Superior temporal gyrus (tissue), 1 donor: Measurements from ENCODE around the gene HSBP1L1.

Experiments
- DNase-seq: peaks from one replicate; pipeline ENCODE4 v3.0.0-alpha.2; 2016; ENCODE audit errors: extremely low spot score

Gene HSBP1L1

DNA sequence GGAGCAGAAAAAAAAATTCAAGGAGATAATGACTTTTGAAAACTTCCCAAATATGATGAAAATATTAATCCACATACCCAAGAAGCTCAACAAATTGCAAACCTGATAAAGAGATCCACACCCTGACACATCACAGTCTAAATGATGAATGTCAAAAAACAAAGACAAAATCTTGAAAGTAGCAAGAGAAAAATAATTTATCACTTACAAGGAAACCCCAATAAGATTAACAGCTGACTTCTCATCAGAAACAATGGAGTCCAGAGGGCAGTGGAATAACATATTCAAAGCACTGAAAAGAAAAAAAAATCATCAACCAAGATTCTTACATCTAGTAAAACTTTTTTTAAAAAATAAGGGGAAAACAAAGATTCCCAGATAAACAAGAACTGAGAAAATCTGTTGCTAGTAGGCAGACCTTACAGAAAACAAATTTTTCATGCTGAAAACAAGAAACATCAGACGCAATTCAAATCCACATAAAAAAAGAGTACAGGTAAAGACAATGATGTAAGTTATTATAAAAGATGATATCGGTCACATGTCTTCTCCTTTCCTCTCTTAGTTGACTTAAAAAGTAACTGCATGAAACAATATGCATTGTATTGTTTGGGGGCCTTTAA lies 34.3 kb upstream of the HSBP1L1 start:
- DNase-seq = no peak

DNA sequence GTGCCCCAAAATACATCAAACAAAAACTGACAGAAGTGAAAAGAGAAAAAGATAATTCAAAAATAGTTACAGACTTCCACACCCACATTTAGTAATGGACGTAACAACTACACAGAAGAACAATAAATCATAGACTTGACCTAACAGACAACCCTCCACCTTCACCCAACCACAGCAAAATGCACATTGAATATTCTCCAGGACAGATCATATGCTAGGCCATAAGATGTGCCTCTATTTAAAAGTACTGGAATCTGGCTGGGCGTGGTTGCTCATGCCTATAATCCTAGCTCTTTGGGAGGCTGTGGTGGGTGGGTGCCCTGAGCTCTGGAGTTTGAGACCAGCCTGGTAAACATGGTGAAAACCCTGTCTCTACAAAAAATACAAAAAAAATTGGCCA lies 33.0 kb upstream of the HSBP1L1 start:
- no peak for DNase-seq

DNA sequence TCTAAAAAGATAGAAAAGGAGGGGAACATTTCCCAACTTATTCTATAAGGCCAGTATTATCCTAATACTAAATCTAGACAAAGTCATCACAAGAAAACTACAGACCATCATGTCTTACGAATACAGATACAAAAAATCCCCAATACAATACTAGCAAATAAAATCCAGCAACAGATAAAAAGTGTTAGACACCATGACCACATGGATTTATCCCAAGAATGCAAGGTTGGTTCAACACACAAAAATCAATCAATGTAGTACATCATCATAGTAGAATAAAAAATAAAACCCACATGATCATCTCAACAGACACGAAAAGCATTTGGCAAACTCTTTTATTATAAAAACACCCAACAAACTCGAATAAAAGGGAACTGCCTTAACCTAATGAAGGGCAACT lies 31.5 kb upstream of the HSBP1L1 start:
- no peak for DNase-seq

DNA sequence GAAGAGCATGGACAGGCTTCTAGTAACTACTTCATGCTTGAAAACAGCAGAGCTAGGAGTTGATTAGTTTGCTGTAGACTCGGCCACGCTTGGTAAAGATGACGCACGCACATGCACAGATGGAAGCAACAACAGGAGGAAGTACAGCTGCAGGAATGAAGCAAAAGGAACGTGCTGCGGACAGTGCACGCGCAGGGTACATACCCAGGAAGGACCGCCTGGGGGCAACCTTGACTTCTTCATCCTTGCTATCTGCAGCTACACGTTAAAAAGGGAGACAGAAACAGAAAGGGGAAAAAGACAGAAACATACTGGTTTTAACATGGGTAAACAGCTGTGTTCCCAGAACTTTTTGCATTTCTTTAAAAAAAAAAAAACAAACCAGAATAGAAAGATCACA lies 30.7 kb upstream of the HSBP1L1 start:
- DNase-seq = no peak

- no peak for DNase-seq
Measured at GRCh38 chr18:79934311-79935097, 29.9 kb upstream of the HSBP1L1 start.

- DNase-seq = no peak
Measured at GRCh38 chr18:79935098-79935480, 29.4 kb upstream of the HSBP1L1 start.

DNA sequence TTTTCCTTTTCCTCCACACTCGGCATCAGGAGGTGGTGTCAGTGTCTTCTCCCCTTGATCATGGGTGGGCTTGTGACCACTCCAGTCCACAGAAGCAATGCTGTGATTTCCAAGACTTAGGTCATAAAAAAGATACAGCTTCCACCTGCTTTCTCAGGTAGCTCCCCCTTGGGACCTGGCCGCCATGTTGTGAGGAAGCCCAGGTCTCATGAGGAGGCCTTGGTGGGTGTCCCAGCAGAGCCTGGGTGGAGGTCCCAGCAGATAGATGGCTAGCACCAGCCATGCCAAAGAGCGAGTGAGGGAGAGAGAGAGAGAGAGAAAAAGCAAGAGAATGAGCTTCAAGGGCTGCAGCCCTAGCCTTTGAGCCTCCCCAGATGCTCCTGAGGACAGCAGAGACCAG lies 28.9 kb upstream of the HSBP1L1 start:
- no peak for DNase-seq

DNA sequence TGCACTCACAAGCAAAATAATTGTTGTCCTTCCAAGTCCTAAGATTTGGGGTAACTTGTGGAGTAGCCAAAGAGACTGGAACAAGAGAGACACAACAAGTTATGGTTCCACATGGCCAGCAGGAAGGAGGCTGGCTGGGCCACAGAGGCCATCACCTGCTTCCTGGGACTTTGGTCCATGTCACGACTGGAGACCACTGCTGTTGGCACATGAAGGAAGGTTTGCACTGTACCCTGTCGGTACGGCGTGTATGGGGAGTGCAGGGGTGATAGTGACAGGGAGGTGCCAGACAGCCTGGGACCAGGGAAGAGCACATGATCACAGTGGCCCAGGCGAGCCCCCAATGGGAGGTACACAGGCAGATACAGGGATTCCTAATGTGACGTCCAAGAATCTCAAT lies 28.5 kb upstream of the HSBP1L1 start:
- no peak for DNase-seq

DNA sequence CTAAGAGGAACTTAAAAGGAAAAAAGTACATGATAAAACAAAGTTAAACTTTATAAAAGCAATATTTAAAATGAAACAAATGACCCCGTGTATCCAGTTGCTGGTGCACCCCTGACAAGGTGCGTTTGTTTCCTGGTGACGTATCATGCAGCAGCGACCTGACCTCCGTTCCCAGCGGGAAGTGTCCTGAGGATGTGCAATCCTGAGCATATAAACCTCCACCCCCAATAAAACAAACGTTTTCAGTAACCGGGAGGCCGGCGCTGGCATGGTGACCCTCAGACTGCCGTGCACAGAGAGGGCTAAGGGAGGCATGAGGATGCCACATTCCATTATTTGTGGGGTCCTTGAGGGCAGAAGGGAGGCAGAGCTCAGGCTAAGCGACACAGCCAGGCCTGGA lies 27.8 kb upstream of the HSBP1L1 start:
- no peak for DNase-seq

DNA sequence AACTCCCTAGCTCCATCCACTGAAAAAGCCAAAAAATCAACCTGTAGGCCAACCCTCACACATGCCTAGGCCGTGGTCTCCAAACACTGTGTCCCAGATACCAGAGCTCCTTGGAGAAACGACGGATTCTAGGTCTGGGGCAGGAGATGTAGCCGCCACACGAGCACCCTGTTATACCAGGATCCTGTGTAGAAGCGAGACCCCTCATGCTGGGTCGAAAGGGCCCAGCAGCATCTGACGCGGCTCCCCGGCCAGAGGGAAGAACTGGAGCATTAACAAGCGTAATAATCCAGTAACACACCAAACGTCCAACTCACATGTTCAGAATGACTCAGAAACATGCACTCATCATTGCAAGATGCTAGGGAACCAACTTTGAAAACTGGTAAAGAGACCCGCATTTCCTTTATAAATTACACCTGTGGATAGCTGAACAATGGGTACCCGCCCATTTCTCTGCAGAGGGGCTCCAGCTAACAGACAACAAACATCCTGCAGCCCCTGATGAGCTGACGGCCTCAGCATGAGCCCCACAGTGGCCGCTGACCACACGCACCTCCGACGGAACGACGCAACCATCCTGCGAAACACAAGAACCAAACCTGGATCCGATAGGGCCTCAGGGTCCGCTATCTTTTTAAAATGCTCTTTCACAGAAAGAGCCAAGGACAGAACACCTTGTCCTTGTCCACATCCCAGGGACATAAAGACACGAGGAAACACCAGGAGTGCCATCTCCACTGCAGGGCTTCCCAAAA lies 27.2 kb upstream of the HSBP1L1 start:
- no peak for DNase-seq

GRCh38 chr18:79938196-79938595 lies 26.2 kb upstream of the HSBP1L1 start:
- no peak for DNase-seq

GRCh38 chr18:79939096-79939495 lies 25.3 kb upstream of the HSBP1L1 start:
- no peak for DNase-seq

GRCh38 chr18:79940126-79940813 lies 24.2 kb upstream of the HSBP1L1 start:
- no peak for DNase-seq

- no peak for DNase-seq
Measured at GRCh38 chr18:79940814-79941472, 23.5 kb upstream of the HSBP1L1 start.

DNA sequence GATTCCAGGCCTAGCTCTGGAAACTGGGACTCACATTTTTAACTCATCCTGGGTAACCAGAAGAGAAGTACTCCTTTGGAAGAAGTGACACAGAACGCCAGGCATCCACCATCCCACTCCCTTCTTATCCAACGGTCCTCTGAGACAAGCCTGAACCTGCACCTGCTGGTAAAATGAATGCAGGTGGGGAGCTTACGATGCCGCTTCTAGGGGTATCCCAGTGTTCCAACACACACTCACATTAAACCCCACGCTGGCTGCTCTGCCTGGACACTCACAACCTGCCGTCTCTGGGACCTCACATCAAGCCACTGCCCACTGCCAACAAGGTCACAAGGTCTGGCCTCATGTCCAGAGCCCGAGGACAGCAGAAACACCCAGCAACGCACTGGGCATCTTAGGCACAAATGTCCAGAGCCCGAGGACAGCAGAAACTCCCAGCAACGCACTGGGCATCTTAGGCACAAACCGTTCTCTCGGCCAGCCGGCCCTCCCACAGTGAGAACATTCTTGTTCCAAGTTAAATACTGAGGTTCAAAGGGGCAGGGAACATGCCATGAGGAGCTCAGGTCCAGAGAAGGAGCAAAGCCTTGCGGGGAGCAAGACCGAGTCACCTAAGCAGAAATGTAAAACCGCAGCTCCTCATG lies 22.8 kb upstream of the HSBP1L1 start:
- DNase-seq = no peak

- DNase-seq = no peak
Measured at GRCh38 chr18:79942211-79942610, 22.2 kb upstream of the HSBP1L1 start.

DNA sequence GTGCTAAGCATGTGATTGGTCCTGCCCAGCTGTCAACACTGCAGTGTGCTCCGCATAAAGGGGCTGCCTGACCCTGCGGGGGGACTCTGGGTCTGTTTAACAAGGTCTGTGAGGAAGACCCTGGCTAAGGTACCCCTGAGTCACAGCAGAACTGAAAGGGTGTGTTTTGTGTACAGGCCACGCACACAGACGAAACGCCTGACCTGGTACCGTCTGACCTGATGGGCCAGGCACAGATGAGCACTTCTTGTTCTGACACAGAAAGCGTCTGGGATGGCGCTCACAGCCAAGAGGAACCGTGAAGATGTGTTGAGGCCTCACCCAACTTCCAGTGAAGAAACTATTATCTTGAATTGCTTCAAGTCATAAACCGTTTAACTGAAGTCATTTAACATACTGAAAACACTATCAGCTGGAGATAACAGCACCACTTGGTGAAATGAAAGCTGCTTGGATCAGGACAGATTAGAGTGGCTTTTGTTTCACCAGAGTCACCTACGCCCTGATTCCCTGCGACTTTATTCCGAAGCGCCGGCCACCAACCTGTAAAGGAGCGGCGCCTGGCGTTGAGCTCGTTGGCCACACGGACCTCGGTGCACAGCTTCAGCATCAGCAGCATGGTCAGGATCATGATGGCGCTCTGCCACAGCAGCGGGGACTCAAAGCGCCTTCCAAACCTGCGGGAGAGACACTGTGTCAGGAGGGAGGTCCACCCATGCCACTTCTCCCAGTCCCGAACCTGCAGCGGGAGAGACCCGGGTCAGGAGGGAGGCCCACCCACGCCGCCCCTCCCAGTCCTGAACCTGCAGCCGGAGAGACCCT lies 21.4 kb upstream of the HSBP1L1 start:
- DNase-seq = no peak

DNA sequence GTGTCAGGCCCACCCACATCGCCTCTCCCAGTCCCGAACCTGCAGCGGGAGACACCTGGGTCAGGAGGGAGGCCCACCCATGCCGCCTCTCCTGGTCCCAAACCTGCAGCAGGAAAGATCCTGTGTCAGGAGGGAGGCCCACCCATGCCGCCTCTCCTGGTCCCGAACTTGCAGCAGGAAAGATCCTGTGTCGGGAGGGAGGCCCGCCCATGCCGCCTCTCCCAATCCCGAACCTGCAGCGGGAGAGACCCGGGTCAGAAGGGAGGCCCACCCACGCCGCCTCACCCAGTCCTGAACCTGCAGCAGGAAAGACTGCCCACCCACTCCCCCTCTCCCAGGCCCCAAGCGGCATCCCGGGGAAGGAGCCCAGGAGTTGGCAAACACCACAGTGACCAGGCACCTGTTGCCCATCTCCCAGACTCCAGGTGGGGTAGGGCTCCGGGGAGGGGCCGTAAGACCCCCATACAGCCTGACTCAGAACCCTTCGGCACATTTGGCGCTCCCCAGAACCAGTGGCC lies 20.8 kb upstream of the HSBP1L1 start:
- no peak for DNase-seq

GRCh38 chr18:79944126-79944731 lies 20.2 kb upstream of the HSBP1L1 start:
- no peak for DNase-seq

GRCh38 chr18:79944746-79945117 lies 19.7 kb upstream of the HSBP1L1 start:
- no peak for DNase-seq
